ENCODE measurements around the gene TUBB1.

DNA sequence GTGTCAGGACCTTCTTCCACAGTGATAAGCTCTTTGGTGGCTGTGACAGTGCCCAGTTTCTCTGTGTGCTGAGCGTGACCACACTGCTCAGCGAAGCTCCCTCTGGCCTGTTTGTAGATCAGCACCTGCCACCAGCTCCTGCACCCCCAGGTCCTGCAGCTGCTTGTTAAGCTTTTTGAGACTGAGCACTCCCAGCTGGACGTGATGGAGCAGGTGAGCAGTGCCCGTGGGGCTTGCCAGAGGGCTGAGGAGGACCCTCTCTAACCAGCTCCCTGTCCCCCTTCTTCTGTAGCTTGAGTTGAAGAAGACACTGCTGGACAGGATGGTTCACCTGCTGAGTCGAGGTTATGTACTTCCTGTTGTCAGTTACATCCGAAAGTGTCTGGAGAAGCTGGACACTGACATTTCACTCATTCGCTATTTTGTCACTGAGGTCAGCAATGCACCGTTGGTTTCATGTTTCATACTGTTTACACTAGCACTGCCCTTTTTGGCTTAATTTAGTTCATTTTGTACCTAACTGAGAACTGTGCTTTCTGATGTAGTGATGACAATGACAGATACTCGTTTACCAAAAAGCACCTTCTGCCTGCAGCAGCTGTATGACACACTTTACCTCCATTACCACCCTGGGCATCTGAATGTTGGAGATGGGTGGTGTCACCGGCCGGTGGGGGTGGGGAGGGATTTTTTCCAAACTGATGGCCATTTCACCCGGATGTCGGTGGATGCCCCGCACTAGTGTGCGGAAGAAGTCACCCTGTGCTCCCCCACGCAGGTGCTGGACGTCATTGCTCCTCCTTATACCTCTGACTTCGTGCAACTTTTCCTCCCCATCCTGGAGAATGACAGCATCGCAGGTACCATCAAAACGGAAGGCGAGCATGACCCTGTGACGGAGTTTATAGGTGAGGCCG lies 25.6 kb upstream of the TUBB1 start:
- TF ChIP-seq CTCF (conservative IDR thresholded peaks at IDR 0.05; ENCODE audit: low read length) (no peak), EZH2phosphoT487 (IDR thresholded peaks at IDR 0.05; ENCODE audit: borderline replicate concordance) (no peak)

All from Loucy (cell line).